ENCODE measurements around the gene ZER1.

The ZER1 gene

DNA sequence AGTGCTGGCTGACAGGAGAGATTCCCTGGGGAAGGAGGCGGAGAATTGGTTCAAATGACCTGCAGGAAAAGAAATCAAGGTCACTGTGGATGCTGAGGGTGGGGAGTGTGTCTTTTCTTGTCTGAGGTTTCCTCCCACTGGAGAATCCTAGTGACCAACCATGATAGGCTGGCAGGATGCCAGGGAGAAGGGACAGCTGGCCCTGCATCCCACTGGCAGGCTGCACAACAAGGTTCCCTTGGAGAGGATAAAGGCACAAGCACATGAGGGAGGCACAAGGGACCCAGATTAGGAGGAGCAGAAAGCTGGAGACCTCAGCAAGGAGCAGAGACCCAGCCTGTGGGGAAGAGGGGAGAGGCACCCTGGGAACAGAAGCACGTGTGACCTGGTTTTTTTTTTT is 36.4 kb downstream of the ZER1 start:
- no peak for DNase-seq (ENCODE audit: low spot score)

DNA sequence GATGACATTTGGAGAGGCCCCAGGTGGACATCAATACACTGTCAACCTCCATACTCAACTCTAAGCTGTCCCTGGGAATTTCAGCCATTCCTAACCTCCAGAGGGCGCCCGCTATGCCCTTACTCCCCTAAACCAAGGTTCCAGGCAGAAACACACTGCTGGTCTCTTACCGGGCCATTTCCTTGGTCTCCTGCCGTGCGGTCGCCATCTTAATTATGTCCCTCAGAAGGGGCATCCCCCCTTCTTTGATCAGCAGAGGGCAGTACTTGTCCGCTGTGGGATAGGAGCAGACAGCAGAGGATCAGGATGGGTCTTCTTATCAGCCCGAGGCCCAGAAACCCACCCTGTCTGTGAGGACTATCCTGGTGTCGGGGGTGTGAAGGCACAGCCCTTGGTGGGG is 38.5 kb downstream of the ZER1 start:
- peak; percentile 93 for DNase-seq (ENCODE audit: low spot score)

GRCh38 chr9:128732576-128732975 is 39.2 kb downstream of the ZER1 start:
- DNase-seq (ENCODE audit: low spot score) = no peak

GRCh38 chr9:128731691-128732090 is 40.0 kb downstream of the ZER1 start:
- no peak for DNase-seq (ENCODE audit: low spot score)

- DNase-seq (ENCODE audit: low spot score) = no peak
Observed at GRCh38 chr9:128731093-128731492, 40.6 kb downstream of the ZER1 start.

DNA sequence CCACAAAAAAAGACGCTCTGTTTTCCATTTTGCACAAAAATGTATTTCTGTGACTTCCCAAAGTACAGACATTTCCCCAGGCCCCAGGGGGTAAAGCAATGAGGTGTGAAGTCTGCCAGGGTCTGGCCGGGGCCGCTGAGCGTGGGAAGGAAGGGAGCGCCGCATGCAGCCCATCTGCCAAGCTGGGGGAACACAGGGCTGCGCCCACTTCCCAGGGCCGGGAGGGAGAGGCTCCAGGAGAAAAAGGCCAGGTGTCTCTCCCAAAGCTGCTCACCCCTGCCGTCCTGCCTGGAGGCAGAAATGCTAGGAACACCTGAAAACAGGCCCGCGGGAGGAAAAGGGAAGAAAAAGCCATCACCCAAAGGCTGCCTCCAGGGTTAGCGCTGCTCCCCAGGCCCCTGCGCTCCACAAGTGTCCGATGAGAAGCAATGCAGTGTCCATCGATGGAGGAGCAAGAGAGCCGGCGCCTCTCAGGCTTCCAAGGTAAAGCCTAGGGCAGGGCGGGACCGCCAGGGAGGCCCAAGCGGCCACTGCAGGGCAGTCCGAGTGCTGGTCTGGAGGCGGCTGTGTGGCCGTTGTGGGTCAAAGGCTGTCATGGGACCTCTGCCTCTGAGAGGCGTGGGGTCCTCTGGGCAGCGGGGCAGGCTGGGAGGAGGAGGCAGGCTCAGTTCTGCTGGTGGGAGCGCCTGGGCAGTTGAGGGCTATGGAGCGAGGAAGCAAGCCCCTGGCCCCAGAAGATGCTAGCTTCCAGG is 41.8 kb downstream of the ZER1 start:
- DNase-seq (ENCODE audit: low spot score) = no peak

DNA sequence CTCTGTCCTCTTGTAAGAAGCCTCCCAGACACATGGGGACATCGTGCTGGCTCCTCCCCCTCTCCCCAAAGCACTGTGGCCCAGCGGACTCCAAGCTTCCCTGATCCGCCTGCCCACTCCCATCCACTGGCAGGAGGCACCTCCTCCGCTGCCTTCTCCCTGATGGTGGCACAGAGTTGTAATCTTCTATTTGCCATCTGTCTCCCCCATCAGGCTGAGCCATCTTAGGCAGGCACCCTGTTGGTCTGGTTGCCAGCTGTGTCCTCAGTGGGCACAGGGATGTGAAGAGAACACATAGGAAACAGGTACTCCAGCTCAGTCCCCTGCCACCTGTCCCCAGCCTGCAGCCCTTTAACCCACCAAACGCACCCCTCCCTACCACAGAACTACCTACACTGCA is 42.4 kb downstream of the ZER1 start:
- no peak for DNase-seq (ENCODE audit: low spot score)

GRCh38 chr9:128728298-128728697 is 43.4 kb downstream of the ZER1 start:
- DNase-seq (ENCODE audit: low spot score) = no peak

GRCh38 chr9:128727640-128728248 is 44.0 kb downstream of the ZER1 start:
- DNase-seq (ENCODE audit: low spot score) = no peak

DNA sequence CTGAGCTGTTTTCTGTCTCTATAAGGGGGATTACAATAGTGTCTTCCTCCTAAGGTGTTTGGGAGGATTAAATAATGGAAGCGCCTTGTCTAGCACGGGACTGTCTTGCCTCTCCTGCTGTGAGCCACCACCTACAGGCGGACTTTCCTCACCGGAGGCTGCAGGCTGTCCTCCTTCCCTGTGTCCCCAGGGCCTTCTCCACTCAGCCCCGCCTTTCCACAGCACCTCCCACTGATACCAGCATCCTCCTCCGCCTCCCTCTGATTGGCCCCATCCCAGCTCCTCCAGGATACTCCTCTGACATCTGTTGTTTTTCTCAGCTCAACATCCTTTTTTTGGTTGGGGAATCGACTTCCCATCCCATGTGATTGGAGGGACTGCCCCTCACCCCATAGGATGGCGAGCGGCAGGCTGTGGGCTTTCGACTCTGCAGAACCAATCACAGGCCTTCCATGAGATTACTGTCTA is 46.9 kb downstream of the ZER1 start:
- DNase-seq (ENCODE audit: low spot score) = peak; percentile 72

DNA sequence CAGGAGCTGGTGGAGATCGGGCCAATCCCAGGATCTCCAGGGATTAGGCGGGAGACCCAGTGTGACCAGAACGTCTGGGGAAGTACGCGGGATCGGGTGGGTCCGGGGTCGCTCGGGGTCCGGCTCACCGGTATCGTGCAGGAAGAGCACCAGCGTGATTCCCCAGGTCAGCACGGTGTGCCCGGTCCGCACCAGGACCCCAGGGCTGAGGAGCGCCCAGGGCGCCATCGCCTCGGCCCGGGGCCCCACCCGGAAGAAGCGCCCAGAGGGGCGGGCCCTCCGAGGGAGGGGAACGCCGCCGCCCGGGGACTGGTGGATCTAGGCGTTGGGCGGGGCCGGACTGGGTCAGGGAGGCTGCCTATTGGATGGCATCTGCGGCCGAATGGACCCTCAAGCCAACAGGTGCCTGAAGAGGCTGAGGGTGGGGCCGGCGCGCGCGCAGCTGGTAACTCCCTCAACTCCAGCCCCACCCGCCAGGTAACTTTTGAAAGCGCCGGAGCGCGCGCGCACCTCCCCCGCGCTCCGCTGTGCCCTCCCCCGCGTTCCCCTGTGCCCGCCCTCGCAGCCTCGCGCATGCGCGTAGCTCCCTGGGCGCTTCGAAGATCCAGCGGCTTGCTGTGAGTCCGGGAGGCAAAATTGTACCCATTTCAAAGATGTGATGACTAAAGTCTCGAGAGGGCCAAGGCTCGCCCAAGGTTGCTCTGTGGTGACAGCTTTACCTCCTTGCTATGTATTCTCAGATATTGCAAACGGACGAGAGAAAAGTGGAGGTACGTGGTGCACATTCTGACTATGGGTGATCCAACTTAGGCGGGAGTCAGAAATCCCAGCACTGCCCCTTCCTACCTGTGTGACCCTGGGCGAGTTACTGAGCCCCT is 47.6 kb downstream of the ZER1 start, which contains the start of gene ZDHHC12:
Gene ZDHHC12, minus strand, starts transcription at position 262 of the 878 bp plus-strand sequence. Its CDS starts 34 bp downstream, at position 228.
- DNase-seq (ENCODE audit: low spot score) = peak; percentile 98

- DNase-seq (ENCODE audit: low spot score) = no peak
Observed at GRCh38 chr9:128723352-128723865, 48.3 kb downstream of the ZER1 start.

GRCh38 chr9:128722380-128723351 is 49.1 kb downstream of the ZER1 start:
- no peak for DNase-seq (ENCODE audit: low spot score)

- no peak for DNase-seq (ENCODE audit: low spot score)
Observed at GRCh38 chr9:128721487-128722010, 50.2 kb downstream of the ZER1 start.

DNA sequence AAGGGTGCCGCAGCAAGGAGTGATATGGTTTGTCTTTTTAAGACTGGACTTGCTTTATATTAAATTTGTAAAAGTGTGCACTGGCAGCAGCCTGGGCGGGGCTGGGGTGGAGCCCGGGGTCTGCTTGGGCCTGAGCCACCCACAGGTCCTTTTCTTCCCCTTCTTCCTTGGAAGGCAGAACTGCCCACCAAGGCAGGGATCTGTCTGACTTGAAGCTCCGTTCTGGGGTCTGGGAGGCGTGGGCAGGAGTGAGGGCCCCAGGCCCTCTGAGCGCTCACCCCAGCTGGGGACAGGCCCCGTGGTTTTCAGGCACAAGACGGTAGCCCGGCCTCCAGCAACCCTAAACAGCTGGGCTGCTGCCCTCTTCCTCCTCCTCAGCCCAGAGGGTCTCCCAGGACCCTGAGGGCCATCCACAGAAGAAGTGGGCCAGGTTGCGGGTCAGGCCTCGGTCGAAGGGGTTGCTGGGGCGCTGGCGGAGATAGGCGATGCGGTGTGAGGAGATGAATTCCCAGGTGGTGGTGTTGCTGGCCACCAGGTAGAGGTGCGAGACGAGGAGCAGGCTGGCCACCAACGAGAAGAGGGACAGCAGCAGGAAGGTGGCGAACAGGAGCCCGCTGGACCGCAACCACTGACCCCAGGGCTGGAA is 50.8 kb downstream of the ZER1 start:
- no peak for DNase-seq (ENCODE audit: low spot score)

GRCh38 chr9:128719919-128720605 is 51.7 kb downstream of the ZER1 start:
- no peak for DNase-seq (ENCODE audit: low spot score)

- DNase-seq (ENCODE audit: low spot score) = no peak
Observed at GRCh38 chr9:128718475-128718874, 53.3 kb downstream of the ZER1 start.

DNA sequence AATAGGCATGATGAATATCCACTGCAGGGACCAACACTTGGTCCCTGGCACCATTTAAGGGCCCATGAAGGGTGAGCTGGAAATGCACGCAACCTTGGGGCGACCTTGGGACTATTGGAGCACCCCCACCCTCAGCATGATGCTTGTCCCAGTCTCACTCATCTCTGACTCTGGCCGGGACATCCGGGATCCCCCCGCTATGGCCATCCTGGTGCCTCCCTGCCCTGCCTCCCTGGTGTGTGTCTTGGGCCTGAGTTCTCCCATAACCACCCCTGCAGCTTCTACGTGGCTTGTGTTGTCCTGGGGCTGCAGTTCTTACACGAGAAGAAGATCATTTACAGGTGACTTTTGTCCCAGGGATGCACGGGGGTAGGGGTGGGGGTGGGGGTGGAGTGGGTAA is 53.7 kb downstream of the ZER1 start:
- DNase-seq (ENCODE audit: low spot score) = no peak

DNA sequence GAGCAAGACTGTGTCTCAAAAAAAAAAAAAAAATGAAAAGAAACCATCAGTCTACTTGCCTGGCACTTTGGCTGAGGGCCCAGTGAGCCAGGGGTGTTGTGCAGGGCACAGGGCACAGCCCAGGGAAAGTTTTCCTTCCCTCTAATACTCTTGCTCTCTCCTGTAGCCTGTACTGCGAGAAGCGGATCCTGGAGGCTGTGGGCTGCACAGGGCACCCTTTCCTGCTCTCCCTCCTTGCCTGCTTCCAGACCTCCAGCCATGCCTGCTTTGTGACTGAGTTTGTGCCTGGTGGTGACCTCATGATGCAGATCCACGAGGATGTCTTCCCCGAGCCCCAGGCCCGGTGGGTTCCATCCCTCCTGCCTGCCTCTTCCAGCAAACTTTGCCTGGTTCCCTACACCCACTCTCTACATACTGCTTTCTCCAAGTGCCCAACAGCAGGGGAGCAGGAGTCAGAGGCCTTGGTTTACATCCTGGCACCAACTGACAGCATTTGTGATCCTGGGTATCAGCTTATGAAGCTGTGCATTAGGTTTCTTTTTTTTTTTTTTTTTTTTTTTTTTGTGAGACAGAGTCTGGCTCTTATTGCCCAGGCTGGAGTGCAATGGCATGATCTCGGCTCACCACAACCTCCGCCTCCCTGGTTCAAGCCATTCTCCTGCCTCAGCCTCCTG is 55.0 kb downstream of the ZER1 start:
- DNase-seq (ENCODE audit: low spot score) = no peak

Data from SW480 (cell line).